GM12878 (cell line): Measurements from ENCODE around the gene B9D2. TPM values are rescaled to one million over a fixed set of nuclear protein-coding genes. Genes with fewer than 3 reads are reported as not detected.
A peak's percentile ranks its signal among the peaks of the same experiment; 100 is the strongest.

ENCODE experiments used
- CHD2 ChIP-seq: IDR thresholded peaks from 2 replicates; pipeline ENCODE4 v1.6.1; 2011; ENCODE audit warnings: low read depth, low read length, improper control_type of control experiment, borderline replicate concordance
- IKZF2 ChIP-seq, 2 experiments: fragments of 450-650 bp; IDR thresholded peaks; 2 replicates each; pipeline ENCODE4 v1.6.1; 2017; ENCODE audit warnings: mild to moderate bottlenecking in 2 of 2, moderate library complexity in 2 of 2
- MAX ChIP-seq: IDR thresholded peaks from 2 replicates; pipeline ENCODE4 v1.6.1; 2012; ENCODE audit warnings: low read depth, low read length, improper control_type of control experiment
- NBN ChIP-seq: fragments of 450-650 bp; IDR thresholded peaks from 2 replicates; pipeline ENCODE4 v1.6.1; 2016
- NKRF ChIP-seq: fragments of 450-650 bp; conservative IDR thresholded peaks from 2 replicates; pipeline ENCODE4 v1.6.1; 2017; ENCODE audit warnings: mild to moderate bottlenecking, moderate library complexity
- NR2C2 ChIP-seq: IDR thresholded peaks from 2 replicates; pipeline ENCODE4 v1.6.1; 2011; ENCODE audit warnings: borderline replicate concordance, low read depth; ENCODE audit not compliant: control insufficient read depth, insufficient read length
- PRDM15 ChIP-seq: fragments of 450-650 bp; formaldehyde crosslinking; IDR thresholded peaks from 2 replicates; pipeline ENCODE4 v1.4.0; 2020; ENCODE audit warnings: mild to moderate bottlenecking, moderate library complexity
- SMARCA5 ChIP-seq: fragments of 450-650 bp; IDR thresholded peaks from 2 replicates; pipeline ENCODE4 v1.6.1; 2017; ENCODE audit warnings: mild to moderate bottlenecking
- TARDBP ChIP-seq: IDR thresholded peaks from 2 replicates; pipeline ENCODE4 v1.6.1; 2016; ENCODE audit warnings: borderline replicate concordance
- YBX1 ChIP-seq: fragments of 450-650 bp; IDR thresholded peaks from 2 replicates; pipeline ENCODE4 v1.6.1; 2016; ENCODE audit warnings: antibody characterized with exemption
- YY1 ChIP-seq: IDR thresholded peaks from 2 replicates; pipeline ENCODE4 v1.6.1; 2011; ENCODE audit warnings: low read depth, mild to moderate bottlenecking, low read length
- polyA plus RNA-seq, 11 experiments: library from polyadenylated mRNA; depleted of rRNA in 4 of 11; unstranded in 6 of 11; stranded (reverse) in 5 of 11; fragments of >200 nt; fragmentation: Nextera tagmentation in 4 of 11; fragmentation: Illumina TruSeq in 1 of 11; extraction: Ambion mirVana in 4 of 11; extraction: Trizol in 1 of 11; gene quantifications; 1 replicate in 1 of 11; 2 replicates in 10 of 11; pipeline versions ENCODE4 v1.2.1 to v1.2.3, GENCODE V29; 2011 to 2016; ENCODE audit warnings: inconsistent platforms in 2 of 11, missing spikeins in 2 of 11, low read depth in 1 of 11
- total RNA-seq, 4 experiments: library from RNA; depleted of rRNA in 3 of 4; stranded (reverse); fragments of >200 nt in 3 of 4; fragmentation: Illumina TruSeq in 1 of 4; extraction: Trizol in 1 of 4; gene quantifications; 2 replicates each; pipeline versions ENCODE4 v1.2.1 to v1.2.3, GENCODE V29; 2013 to 2021
- TF ChIP-seq, protein P1 (sequence below): fragments of 450-650 bp; IDR thresholded peaks from 2 replicates; pipeline ENCODE4 v1.6.1; 2016; ENCODE audit warnings: mild to moderate bottlenecking
- TF ChIP-seq, protein P2 (sequence below): fragments of 450-650 bp; IDR thresholded peaks from 2 replicates; pipeline ENCODE4 v1.6.1; 2017; ENCODE audit warnings: mild to moderate bottlenecking, low read depth, inconsistent platforms; ENCODE audit not compliant: poor library complexity, severe bottlenecking
- TF ChIP-seq, protein P3 (sequence below): fragments of 450-650 bp; IDR thresholded peaks from 2 replicates; pipeline ENCODE4 v1.6.1; 2017; ENCODE audit warnings: low read depth, mild to moderate bottlenecking, moderate library complexity

The B9D2 gene
- total and polyA plus RNA-seq, 10 of the 15 experiments (the other 5 are each of a cell fraction or from before 2014, with no cell fraction given), result 2.4 to 12.4 (median 5.0) TPM

DNA sequence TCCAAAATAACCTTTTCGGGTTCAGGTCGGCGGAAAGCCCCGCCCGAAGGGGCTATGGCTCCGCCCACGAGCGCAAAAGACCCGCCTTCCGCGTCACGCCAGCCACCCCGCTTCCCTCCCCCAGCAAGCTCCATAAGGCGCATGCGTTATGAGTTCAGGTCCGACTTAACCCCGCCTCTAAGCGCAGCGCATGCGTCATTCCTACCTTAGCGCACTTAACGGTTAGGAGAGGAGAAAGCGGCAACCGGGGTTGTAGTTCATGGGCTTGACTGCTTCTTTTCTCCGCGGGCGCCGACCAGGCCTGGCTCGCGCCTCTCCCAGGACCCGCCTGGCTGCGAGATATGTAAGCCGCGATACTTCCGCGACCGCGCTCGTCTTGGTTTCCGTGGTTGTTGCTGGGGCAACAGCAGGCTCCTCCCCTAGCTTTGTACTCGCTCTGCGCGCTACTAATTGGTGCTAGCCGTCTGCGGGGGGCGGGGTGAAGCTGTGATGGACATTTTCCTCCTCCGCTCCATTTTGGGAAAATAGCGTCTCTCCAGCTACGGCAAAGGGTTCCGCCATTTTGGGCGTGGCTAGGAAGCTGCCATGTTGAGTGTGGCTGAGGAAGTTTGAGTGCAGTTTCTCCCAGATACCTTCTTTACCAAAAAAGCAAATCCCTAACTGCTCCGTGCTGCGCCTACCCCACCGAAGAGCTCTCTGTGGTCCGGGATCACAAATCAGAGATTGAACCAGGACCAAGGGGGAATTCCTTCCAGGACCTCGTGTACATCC lies at the start of gene B9D2 (continued):
- TF ChIP-seq NKRF (no peak; the same call in 1 of the 2 replicates), SMARCA5 (no peak), CHD2 (peak; percentile 80), YBX1 (no peak), YY1 (peak; percentile 100), NR2C2 (no peak), MAX (no peak), NBN (0 out of 2 replicates have a peak, but pooled peaks have one; percentile 47), PRDM15 (no peak), IKZF2 (IDR thresholded peaks at IDR 0.05) (peak; percentile 79 to 81; a peak in 3 of 4 replicates), TARDBP (peak; percentile 77)
- TF ChIP-seq, protein P1, sequence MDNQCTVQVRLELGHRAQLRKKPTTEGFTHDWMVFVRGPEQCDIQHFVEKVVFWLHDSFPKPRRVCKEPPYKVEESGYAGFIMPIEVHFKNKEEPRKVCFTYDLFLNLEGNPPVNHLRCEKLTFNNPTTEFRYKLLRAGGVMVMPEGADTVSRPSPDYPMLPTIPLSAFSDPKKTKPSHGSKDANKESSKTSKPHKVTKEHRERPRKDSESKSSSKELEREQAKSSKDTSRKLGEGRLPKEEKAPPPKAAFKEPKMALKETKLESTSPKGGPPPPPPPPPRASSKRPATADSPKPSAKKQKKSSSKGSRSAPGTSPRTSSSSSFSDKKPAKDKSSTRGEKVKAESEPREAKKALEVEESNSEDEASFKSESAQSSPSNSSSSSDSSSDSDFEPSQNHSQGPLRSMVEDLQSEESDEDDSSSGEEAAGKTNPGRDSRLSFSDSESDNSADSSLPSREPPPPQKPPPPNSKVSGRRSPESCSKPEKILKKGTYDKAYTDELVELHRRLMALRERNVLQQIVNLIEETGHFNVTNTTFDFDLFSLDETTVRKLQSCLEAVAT, result peak; percentile 27; the same call in 1 of the 2 replicates
- TF ChIP-seq, protein P2, sequence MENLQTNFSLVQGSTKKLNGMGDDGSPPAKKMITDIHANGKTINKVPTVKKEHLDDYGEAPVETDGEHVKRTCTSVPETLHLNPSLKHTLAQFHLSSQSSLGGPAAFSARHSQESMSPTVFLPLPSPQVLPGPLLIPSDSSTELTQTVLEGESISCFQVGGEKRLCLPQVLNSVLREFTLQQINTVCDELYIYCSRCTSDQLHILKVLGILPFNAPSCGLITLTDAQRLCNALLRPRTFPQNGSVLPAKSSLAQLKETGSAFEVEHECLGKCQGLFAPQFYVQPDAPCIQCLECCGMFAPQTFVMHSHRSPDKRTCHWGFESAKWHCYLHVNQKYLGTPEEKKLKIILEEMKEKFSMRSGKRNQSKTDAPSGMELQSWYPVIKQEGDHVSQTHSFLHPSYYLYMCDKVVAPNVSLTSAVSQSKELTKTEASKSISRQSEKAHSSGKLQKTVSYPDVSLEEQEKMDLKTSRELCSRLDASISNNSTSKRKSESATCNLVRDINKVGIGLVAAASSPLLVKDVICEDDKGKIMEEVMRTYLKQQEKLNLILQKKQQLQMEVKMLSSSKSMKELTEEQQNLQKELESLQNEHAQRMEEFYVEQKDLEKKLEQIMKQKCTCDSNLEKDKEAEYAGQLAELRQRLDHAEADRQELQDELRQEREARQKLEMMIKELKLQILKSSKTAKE, result peak; percentile 69
- TF ChIP-seq, protein P3, sequence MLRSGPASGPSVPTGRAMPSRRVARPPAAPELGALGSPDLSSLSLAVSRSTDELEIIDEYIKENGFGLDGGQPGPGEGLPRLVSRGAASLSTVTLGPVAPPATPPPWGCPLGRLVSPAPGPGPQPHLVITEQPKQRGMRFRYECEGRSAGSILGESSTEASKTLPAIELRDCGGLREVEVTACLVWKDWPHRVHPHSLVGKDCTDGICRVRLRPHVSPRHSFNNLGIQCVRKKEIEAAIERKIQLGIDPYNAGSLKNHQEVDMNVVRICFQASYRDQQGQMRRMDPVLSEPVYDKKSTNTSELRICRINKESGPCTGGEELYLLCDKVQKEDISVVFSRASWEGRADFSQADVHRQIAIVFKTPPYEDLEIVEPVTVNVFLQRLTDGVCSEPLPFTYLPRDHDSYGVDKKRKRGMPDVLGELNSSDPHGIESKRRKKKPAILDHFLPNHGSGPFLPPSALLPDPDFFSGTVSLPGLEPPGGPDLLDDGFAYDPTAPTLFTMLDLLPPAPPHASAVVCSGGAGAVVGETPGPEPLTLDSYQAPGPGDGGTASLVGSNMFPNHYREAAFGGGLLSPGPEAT, result no peak; the same call in 1 of the 2 replicates
